Body of pancreas (tissue), 4 donors: ENCODE measurements around the gene STXBP1. TPM values are rescaled to one million over a fixed set of nuclear protein-coding genes. Genes with fewer than 3 reads are reported as not detected.

Experiments used
- ATAC-seq: fragments of 150-250 bp; one replicate; pipeline ENCODE4 v1.9.1; 2016
- DNase-seq, 4 donors: peaks; one replicate each; pipeline ENCODE4 v3.0.0-alpha.2; 2019
- H3K27ac ChIP-seq, 4 donors: fragments of 200-600 bp; sonication (generic); 1 replicate in 3 of 4; 2 replicates in 1 of 4; pipeline versions ENCODE4 v1.5.1 to v1.6.1; 2016 to 2019; ENCODE audit warnings: mild to moderate bottlenecking in 1 of 4, mixed read lengths in 1 of 4, moderate library complexity in 1 of 4
- H3K27me3 ChIP-seq, 2 donors: fragments of 200-600 bp; sonication (generic); one replicate each; pipeline ENCODE4 v1.6.0; 2016; ENCODE audit warnings: mild to moderate bottlenecking in 1 of 2
- H3K36me3 ChIP-seq, 2 donors: fragments of 200-600 bp; sonication (generic); replicated peaks in 1 of 2; 2 replicates each; pipeline ENCODE4 v1.5.1; 2016; ENCODE audit warnings: low read depth in 2 of 2; ENCODE audit not compliant: insufficient read depth in 1 of 2
- H3K4me1 ChIP-seq: fragments of 200-600 bp; sonication (generic); one replicate; pipeline ENCODE4 v1.6.0; 2016
- H3K4me3 ChIP-seq, 2 donors: fragments of 200-600 bp; sonication (generic); 1 replicate in 1 of 2; 2 replicates in 1 of 2; pipeline ENCODE4 v1.5.1; 2016 to 2019
- H3K9me3 ChIP-seq, 3 donors: fragments of 200-600 bp; sonication (generic); 1 replicate in 2 of 3; 2 replicates in 1 of 3; pipeline ENCODE4 v1.5.1; 2016
- POLR2A ChIP-seq, 3 donors: fragments of 450-650 bp; IDR thresholded peaks; one replicate each; pipeline ENCODE4 v1.6.1; 2016; ENCODE audit warnings: antibody characterized with exemption in 3 of 3, mild to moderate bottlenecking in 2 of 3
- WGBS, 2 donors: methylation state at CpG; one replicate each; pipeline ENCODE4 v1.1.5; 2017; 5-methylcytosine and 5-hydroxymethylcytosine counted together
- intact Hi-C: fragments of 100-400 bp; cut with DNase I; formaldehyde crosslinking; loops from one replicate; pipeline ENCODE4 v1.15.1; 2023
- total RNA-seq, 2 donors: library from RNA; depleted of rRNA; stranded (reverse); fragments of >200 nt; gene quantifications; one replicate each; pipeline ENCODE4 v1.1.0, GENCODE V29; 2016
- TF ChIP-seq, protein P1 (sequence below), 7 experiments: fragments of 450-650 bp in 4 of 7; fragments of 200-600 bp in 3 of 7; sonication (generic) in 3 of 7; IDR thresholded peaks; one replicate each; pipeline ENCODE4 v1.5.1; 2016 to 2019; ENCODE audit warnings: antibody characterized with exemption in 7 of 7

STXBP1 gene
- total RNA-seq, 2 donors from 2014 or later: 34.5 to 39.9 TPM

DNA sequence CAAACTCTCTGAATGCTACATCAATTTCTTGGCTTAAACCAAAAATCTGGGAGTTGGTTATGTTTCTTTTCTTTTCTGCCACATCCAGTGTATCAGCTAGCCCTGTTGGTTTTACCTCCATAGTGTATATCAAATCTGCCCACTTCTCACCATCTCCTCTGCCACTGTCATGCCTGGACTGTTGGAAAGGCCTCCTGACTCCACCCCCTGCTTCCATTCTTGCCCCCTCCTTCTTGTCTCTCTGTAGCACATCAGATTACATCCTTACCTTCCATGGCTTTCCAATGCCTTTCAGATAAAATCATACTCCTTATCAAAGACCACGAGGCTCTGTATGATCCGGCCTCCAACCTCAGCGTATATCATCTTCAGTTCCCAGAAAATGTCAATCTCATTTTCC lies 35.4 kb downstream of the STXBP1 start:
- 71 to 74% methylated on average over 3 of the region's 3 CpGs for WGBS, 2 donors
- H3K4me3 ChIP-seq: no peak overlapping the region
- TF ChIP-seq POLR2A (IDR thresholded peaks at IDR 0.05): no peak
- TF ChIP-seq, protein P1, sequence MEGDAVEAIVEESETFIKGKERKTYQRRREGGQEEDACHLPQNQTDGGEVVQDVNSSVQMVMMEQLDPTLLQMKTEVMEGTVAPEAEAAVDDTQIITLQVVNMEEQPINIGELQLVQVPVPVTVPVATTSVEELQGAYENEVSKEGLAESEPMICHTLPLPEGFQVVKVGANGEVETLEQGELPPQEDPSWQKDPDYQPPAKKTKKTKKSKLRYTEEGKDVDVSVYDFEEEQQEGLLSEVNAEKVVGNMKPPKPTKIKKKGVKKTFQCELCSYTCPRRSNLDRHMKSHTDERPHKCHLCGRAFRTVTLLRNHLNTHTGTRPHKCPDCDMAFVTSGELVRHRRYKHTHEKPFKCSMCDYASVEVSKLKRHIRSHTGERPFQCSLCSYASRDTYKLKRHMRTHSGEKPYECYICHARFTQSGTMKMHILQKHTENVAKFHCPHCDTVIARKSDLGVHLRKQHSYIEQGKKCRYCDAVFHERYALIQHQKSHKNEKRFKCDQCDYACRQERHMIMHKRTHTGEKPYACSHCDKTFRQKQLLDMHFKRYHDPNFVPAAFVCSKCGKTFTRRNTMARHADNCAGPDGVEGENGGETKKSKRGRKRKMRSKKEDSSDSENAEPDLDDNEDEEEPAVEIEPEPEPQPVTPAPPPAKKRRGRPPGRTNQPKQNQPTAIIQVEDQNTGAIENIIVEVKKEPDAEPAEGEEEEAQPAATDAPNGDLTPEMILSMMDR (IDR thresholded peaks at IDR 0.05): no peak
- no peak overlapping the region for H3K27ac ChIP-seq
- DNase-seq (no peak), ATAC-seq (no peak)
- intact Hi-C loops: no loop called here
- H3K9me3 ChIP-seq: no peaks in the 10 kb centered on the region
- no peaks in the 10 kb centered on the region for H3K36me3 ChIP-seq
- H3K27me3 ChIP-seq: no peaks in the 10 kb centered on the region
- peaks cover 21% of the 10 kb centered on the region for H3K4me1 ChIP-seq

DNA sequence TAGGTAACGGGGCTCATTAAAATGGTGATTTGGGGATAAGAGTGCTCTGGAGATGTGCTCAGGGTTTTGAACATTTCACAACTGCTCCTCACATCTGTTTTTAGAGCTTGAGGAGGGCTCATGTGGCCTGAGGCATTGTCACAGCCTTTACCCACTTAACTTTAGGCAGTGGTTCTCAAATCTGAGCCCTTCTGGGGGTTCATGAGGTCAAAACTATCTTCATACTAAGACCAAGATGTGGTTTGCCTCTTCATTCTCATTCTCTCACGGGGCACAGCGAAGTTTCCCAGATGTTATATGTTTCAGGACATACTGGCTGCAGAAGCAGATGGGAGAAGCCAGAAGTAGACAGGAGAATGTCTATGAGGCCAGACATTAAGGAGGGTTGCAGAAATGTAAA lies 38.4 kb downstream of the STXBP1 start:
- peaks cover 0 to 4% of the 10 kb centered on the region in 2 donors for H3K36me3 ChIP-seq
- no peaks in the 10 kb centered on the region for H3K27me3 ChIP-seq
- TF ChIP-seq POLR2A (IDR thresholded peaks at IDR 0.05): no peak
- TF ChIP-seq, protein P1 (IDR thresholded peaks at IDR 0.05): no peak
- H3K4me1 ChIP-seq: no peaks in the 10 kb centered on the region
- WGBS, 2 donors: 84 to 88% methylated on average over 3 of the region's 3 CpGs
- ATAC-seq (no peak), DNase-seq (no peak)
- H3K9me3 ChIP-seq: no peaks in the 10 kb centered on the region
- H3K4me3 ChIP-seq: no peak overlapping the region
- no peak overlapping the region for H3K27ac ChIP-seq
- intact Hi-C loops: no loop called here

DNA sequence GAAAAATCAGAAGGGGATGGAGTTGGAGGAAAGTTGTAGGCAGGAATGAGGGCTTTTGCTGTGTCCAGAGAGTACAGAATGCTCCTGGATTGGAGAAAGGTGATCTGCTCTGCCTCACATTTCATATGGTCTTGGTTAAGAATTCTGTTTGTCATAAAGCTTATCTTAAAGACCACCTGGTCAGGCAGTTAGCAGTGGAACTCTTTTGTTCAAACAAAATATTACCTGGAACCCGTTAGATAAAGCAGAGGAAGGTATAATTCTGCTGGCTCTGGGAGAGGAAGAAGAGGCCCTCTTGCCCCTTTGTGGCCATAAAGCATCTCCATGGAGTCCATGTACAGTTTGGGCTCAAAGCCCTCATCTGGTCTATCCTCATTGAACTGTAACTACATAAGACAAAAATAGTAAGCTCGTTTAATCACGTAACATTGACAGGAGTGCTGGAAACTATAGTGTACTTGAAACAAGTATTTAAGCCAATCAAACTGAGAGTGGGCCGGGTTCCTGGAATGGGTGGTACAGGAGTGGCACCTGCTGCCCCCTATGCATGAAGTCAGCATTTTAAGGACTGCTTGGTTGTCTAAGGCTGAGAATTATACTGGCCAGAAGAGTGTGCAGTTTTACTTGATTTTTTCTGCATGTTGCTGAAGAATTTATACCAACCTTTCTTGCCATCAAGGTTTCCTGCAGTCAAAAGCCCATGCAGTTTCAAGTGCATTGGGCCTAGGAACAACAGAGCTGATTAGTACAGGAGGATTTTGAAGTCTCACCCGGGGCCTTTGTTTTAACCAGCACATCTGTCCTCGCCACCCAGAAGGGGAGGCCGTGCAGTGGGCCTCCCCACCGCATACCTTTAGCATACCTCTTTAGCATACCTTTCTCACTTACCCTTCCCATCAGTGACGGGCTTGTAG lies 39.9 kb downstream of the STXBP1 start:
- Histone ChIP-seq H3K27ac (no peak overlapping the region), H3K4me1 (no peaks in the 10 kb centered on the region), H3K27me3 (no peaks in the 10 kb centered on the region), H3K4me3 (no peak overlapping the region), H3K36me3 (peaks cover 0 to 4% of the 10 kb centered on the region in 2 donors), H3K9me3 (no peaks in the 10 kb centered on the region)
- intact Hi-C loops: no loop called here
- TF ChIP-seq, protein P1 (IDR thresholded peaks at IDR 0.05): no peak
- TF ChIP-seq POLR2A (IDR thresholded peaks at IDR 0.05): no peak
- WGBS, 2 donors: 77 to 81% methylated on average over 9 of the region's 9 CpGs
- DNase-seq (no peak), ATAC-seq (no peak)

DNA sequence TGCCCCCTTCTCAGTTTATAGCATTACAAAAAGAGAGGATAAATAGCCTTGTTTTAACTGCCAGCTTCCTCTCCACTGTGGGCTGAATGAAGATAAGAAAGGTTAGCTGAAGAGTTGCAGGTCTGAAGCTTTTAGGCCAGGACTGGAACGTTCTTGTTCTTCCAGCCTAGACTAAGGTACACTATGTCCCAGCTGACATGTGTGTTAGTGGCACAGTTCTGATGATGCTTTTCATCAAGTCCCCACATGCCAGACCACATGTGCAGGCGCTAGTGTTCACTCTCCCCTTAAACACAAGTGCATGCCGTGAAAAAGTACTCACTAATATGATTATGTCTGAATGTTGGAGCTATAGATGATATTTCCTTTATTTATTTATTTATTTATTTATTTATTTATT lies 40.7 kb downstream of the STXBP1 start:
- WGBS, 2 donors: 80 to 90% methylated on average over 3 of the region's 3 CpGs
- no peaks in the 10 kb centered on the region for H3K4me1 ChIP-seq
- no peaks in the 10 kb centered on the region for H3K27me3 ChIP-seq
- TF ChIP-seq, protein P1 (IDR thresholded peaks at IDR 0.05): no peak
- no peak for TF ChIP-seq POLR2A (IDR thresholded peaks at IDR 0.05)
- DNase-seq (no peak), ATAC-seq (no peak)
- H3K27ac ChIP-seq: no peak overlapping the region
- peaks cover 0 to 4% of the 10 kb centered on the region in 2 donors for H3K36me3 ChIP-seq
- intact Hi-C loops: no loop called here
- no peaks in the 10 kb centered on the region for H3K9me3 ChIP-seq
- H3K4me3 ChIP-seq: no peak overlapping the region

DNA sequence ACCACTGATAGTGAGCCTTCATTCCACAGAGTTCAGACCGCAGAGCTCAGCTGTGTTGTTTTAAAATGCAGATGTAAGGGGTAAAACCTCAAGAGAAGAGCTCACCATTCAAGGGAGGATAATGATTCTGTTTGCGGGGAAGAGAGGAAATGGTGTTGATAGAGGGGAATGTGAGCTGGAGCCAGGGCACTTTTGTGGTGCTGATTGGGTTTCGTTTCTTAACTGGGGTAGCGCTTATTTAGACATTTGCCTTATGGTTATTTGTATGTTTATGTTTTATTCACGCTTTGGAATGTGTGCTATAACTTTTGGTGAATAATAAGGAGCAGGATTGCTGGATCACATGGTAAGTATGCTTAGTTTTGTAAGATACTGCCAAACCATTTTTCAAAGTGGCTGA lies 42.5 kb downstream of the STXBP1 start:
- 78 to 93% methylated on average over 5 of the region's 5 CpGs for WGBS, 2 donors
- peaks cover 0 to 4% of the 10 kb centered on the region in 2 donors for H3K36me3 ChIP-seq

More for the DNA sequence above, 42.5 kb downstream of the STXBP1 start:
- intact Hi-C loops: no loop called here
- Histone ChIP-seq H3K27ac (no peak overlapping the region), H3K27me3 (no peaks in the 10 kb centered on the region), H3K9me3 (no peaks in the 10 kb centered on the region), H3K4me1 (no peaks in the 10 kb centered on the region), H3K4me3 (no peak overlapping the region)
- DNase-seq (no peak), ATAC-seq (no peak)
- TF ChIP-seq POLR2A (IDR thresholded peaks at IDR 0.05): no peak
- TF ChIP-seq, protein P1 (IDR thresholded peaks at IDR 0.05): no peak
